ENCODE data around the gene A3GALT2. TPM values are rescaled to one million over a fixed set of nuclear protein-coding genes. Genes with fewer than 3 reads are reported as not detected.

The A3GALT2 gene
- total RNA-seq, 1 donor from 2014 or later, result not detected

- Histone ChIP-seq H3K4me3 (ENCODE audit: low read depth, low read length) (peak overlapping the region; percentile 60), H3K27me3 (ENCODE audit: control insufficient read depth, insufficient read depth, low read length) (no peaks in the 10 kb centered on the region), H3K36me3 (ENCODE audit: control insufficient read depth, insufficient read depth, low read length) (no peaks in the 10 kb centered on the region)
- no peak for TF ChIP-seq CTCF (IDR thresholded peaks at IDR 0.05; ENCODE audit: insufficient read depth, low read length, poor library complexity, severe bottlenecking)
- no peak for DNase-seq (ENCODE audit: low read depth)
These were observed 29.8 kb upstream of the A3GALT2 start for GRCh38 chr1:33350611-33351280.

- Histone ChIP-seq H3K36me3 (ENCODE audit: control insufficient read depth, insufficient read depth, low read length) (no peaks in the 10 kb centered on the region), H3K27me3 (ENCODE audit: control insufficient read depth, insufficient read depth, low read length) (no peaks in the 10 kb centered on the region), H3K4me3 (ENCODE audit: low read depth, low read length) (peak overlapping the region; percentile 75)
- DNase-seq (ENCODE audit: low read depth), result no peak
- TF ChIP-seq CTCF (IDR thresholded peaks at IDR 0.05; ENCODE audit: insufficient read depth, low read length, poor library complexity, severe bottlenecking), result no peak
These were observed 29.1 kb upstream of the A3GALT2 start for GRCh38 chr1:33349778-33350610.

GRCh38 chr1:33349081-33349759 is 28.3 kb upstream of the A3GALT2 start:
- peak overlapping the region; percentile 75 for H3K4me3 ChIP-seq (ENCODE audit: low read depth, low read length)
- H3K36me3 ChIP-seq (ENCODE audit: control insufficient read depth, insufficient read depth, low read length), result no peaks in the 10 kb centered on the region
- no peaks in the 10 kb centered on the region for H3K27me3 ChIP-seq (ENCODE audit: control insufficient read depth, insufficient read depth, low read length)
- TF ChIP-seq CTCF (IDR thresholded peaks at IDR 0.05; ENCODE audit: insufficient read depth, low read length, poor library complexity, severe bottlenecking), result no peak
- no peak for DNase-seq (ENCODE audit: low read depth)

- Histone ChIP-seq H3K4me3 (ENCODE audit: low read depth, low read length) (peak overlapping the region; percentile 75), H3K27me3 (ENCODE audit: control insufficient read depth, insufficient read depth, low read length) (no peaks in the 10 kb centered on the region), H3K36me3 (ENCODE audit: control insufficient read depth, insufficient read depth, low read length) (no peaks in the 10 kb centered on the region)
- DNase-seq (ENCODE audit: low read depth), result no peak
- TF ChIP-seq CTCF (IDR thresholded peaks at IDR 0.05; ENCODE audit: insufficient read depth, low read length, poor library complexity, severe bottlenecking), result no peak
These were observed 27.8 kb upstream of the A3GALT2 start for GRCh38 chr1:33348676-33349080.

- no peak for DNase-seq (ENCODE audit: low read depth)
- H3K36me3 ChIP-seq (ENCODE audit: control insufficient read depth, insufficient read depth, low read length), result no peaks in the 10 kb centered on the region
These were observed 27.3 kb upstream of the A3GALT2 start for GRCh38 chr1:33348194-33348593.

More at GRCh38 chr1:33348194-33348593, 27.3 kb upstream of the A3GALT2 start:
- Histone ChIP-seq H3K4me3 (ENCODE audit: low read depth, low read length) (peak overlapping the region; percentile 75), H3K27me3 (ENCODE audit: control insufficient read depth, insufficient read depth, low read length) (no peaks in the 10 kb centered on the region)
- TF ChIP-seq CTCF (IDR thresholded peaks at IDR 0.05; ENCODE audit: insufficient read depth, low read length, poor library complexity, severe bottlenecking), result no peak
